ENCODE results near the gene CPEB1. TPM values are rescaled to one million over a fixed set of nuclear protein-coding genes. Genes with fewer than 3 reads are reported as not detected.
A peak's percentile ranks its signal among the peaks of the same experiment; 100 is the strongest.

Gene CPEB1
- total RNA-seq, 3 donors from 2014 or later (not counting 1 experiment from before 2014, with no cell fraction given): not detected

DNA sequence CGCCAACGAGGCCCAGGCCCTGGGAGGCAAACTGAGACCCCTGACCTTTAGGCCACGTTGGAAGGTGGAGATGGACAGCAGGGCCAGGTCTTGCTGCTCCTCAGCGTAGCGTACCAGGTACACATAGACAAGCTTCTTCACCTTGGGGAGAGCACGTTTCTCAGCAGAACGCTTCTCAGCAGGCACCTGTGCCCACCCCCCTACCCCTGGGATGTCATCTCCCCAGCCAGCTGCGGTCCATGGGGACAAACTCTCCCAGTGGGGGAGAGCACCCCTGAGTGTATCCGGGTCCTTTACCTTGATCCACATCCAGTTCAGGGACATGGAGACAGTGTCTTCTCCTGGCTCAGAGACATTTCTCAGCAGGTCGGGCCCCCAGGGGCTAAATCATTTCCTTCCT, 41.5 kb upstream of the CPEB1 start:
- DNase-seq (no peak), ATAC-seq (no peak)
- Mint-ChIP-seq H3K4me3 (no peak overlapping the region), H3K4me1 (no peaks in the 10 kb centered on the region), H3K27ac (no peak overlapping the region), H3K9me3 (no peaks in the 10 kb centered on the region), H3K27me3 (ENCODE audit: low read depth in 2 of 2) (peaks cover 4 to 21% of the 10 kb centered on the region in 2 donors), H3K36me3 (no peaks in the 10 kb centered on the region)
- no peaks in the 10 kb centered on the region for H3K4me1 ChIP-seq (ENCODE audit: control insufficient read depth, insufficient read depth, low read length)
- WGBS (ENCODE audit: insufficient coverage): 90% methylated on average over 9 of the region's 10 CpGs
- H3K36me3 ChIP-seq (ENCODE audit: control insufficient read depth, insufficient read depth, low read length): no peaks in the 10 kb centered on the region
- H3K27me3 ChIP-seq (ENCODE audit: control insufficient read depth, insufficient read depth, low read length): no peaks in the 10 kb centered on the region
- no peak overlapping the region for H3K4me3 ChIP-seq (ENCODE audit: low read length)
- TF ChIP-seq, protein P1, sequence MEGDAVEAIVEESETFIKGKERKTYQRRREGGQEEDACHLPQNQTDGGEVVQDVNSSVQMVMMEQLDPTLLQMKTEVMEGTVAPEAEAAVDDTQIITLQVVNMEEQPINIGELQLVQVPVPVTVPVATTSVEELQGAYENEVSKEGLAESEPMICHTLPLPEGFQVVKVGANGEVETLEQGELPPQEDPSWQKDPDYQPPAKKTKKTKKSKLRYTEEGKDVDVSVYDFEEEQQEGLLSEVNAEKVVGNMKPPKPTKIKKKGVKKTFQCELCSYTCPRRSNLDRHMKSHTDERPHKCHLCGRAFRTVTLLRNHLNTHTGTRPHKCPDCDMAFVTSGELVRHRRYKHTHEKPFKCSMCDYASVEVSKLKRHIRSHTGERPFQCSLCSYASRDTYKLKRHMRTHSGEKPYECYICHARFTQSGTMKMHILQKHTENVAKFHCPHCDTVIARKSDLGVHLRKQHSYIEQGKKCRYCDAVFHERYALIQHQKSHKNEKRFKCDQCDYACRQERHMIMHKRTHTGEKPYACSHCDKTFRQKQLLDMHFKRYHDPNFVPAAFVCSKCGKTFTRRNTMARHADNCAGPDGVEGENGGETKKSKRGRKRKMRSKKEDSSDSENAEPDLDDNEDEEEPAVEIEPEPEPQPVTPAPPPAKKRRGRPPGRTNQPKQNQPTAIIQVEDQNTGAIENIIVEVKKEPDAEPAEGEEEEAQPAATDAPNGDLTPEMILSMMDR (IDR thresholded peaks at IDR 0.05): no peak
- intact Hi-C loops (cut with micrococcal nuclease): no loop called here
- H3K9me3 ChIP-seq (ENCODE audit: control insufficient read depth, insufficient read depth, low read length): no peaks in the 10 kb centered on the region
- H3K27ac ChIP-seq (ENCODE audit: low read length): no peak overlapping the region

DNA sequence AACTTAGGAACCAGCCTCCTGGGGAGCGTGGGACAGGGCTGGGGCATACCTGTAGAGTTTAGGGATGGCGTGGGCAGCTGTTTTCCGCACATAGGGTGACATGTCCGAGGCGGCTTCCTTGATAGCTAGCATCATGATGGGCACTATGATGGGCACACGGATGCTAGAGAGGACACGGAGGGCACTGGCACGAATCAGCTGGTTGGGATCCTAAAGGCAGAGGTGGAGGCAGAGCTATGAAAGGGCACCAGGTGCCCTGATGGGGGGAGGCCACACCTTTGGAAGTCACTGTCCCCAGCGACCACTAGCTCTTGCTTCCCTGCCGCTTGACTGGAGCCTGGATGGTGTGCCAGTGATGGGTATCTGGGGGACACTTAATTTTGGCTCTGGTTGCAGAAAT, 34.2 kb upstream of the CPEB1 start:
- no peak overlapping the region for H3K27ac Mint-ChIP-seq
- ATAC-seq (no peak), DNase-seq (no peak)
- peak overlapping the region; percentile 87 for H3K4me3 Mint-ChIP-seq
- TF ChIP-seq, protein P1 (IDR thresholded peaks at IDR 0.05): no peak
- Histone ChIP-seq H3K9me3 (ENCODE audit: control insufficient read depth, insufficient read depth, low read length) (no peaks in the 10 kb centered on the region), H3K4me3 (ENCODE audit: low read length) (no peak overlapping the region), H3K27ac (ENCODE audit: low read length) (no peak overlapping the region), H3K4me1 (ENCODE audit: control insufficient read depth, insufficient read depth, low read length) (peaks cover 17% of the 10 kb centered on the region), H3K27me3 (ENCODE audit: control insufficient read depth, insufficient read depth, low read length) (peaks cover 10% of the 10 kb centered on the region), H3K36me3 (ENCODE audit: control insufficient read depth, insufficient read depth, low read length) (no peaks in the 10 kb centered on the region)
- intact Hi-C loops (cut with micrococcal nuclease): no loop called here
- 92% methylated on average over 10 of the region's 10 CpGs for WGBS (ENCODE audit: insufficient coverage)
- H3K36me3 Mint-ChIP-seq: no peaks in the 10 kb centered on the region
- no peaks in the 10 kb centered on the region for H3K9me3 Mint-ChIP-seq
- peaks cover 22 to 32% of the 10 kb centered on the region in 2 donors for H3K27me3 Mint-ChIP-seq (ENCODE audit: low read depth in 2 of 2)
- peaks cover 8 to 17% of the 10 kb centered on the region in 2 donors for H3K4me1 Mint-ChIP-seq

- peak overlapping the region; percentile 87 for H3K4me3 Mint-ChIP-seq
These were observed 33.3 kb upstream of the CPEB1 start for GRCh38 chr15:82680200-82681102.

More at GRCh38 chr15:82680200-82681102, 33.3 kb upstream of the CPEB1 start:
- Histone ChIP-seq H3K27me3 (ENCODE audit: control insufficient read depth, insufficient read depth, low read length) (peaks cover 10% of the 10 kb centered on the region), H3K36me3 (ENCODE audit: control insufficient read depth, insufficient read depth, low read length) (no peaks in the 10 kb centered on the region), H3K27ac (ENCODE audit: low read length) (peak overlapping the region; percentile 24), H3K9me3 (ENCODE audit: control insufficient read depth, insufficient read depth, low read length) (no peaks in the 10 kb centered on the region), H3K4me3 (ENCODE audit: low read length) (peak overlapping the region; percentile 56), H3K4me1 (ENCODE audit: control insufficient read depth, insufficient read depth, low read length) (peaks cover 17% of the 10 kb centered on the region)
- peak overlapping the region; percentile 47 to 51 for H3K27ac Mint-ChIP-seq
- H3K4me1 Mint-ChIP-seq: peaks cover 8 to 17% of the 10 kb centered on the region in 2 donors
- peak; percentile 79 to 94 (median 91) for ATAC-seq
- H3K9me3 Mint-ChIP-seq: no peaks in the 10 kb centered on the region
- intact Hi-C loops (cut with micrococcal nuclease): no loop called here
- TF ChIP-seq, protein P1 (IDR thresholded peaks at IDR 0.05): no peak
- peak; percentile 35 to 92 for DNase-seq
- H3K27me3 Mint-ChIP-seq (ENCODE audit: low read depth in 2 of 2): peaks cover 22 to 28% of the 10 kb centered on the region in 2 donors
- WGBS (ENCODE audit: insufficient coverage): 5% methylated on average over 74 of the region's 76 CpGs
- H3K36me3 Mint-ChIP-seq: no peaks in the 10 kb centered on the region

Measured in natural killer cell (primary cell).